GM18870 (cell line): Measurements from ENCODE around the gene AK8.
"Not testable (repeated sequence)": the region's sequence is repeated elsewhere in the genome, so short reads cannot be mapped to it uniquely, and the experiment has no call there.

Source experiments
- ATAC-seq: cut with Tn5 transposase; IDR thresholded peaks from one replicate; pipeline ENCODE4 v1.9.1; 2021; ENCODE audit warnings: moderate library complexity; ENCODE audit not compliant: unreplicated experiment

The AK8 gene

DNA sequence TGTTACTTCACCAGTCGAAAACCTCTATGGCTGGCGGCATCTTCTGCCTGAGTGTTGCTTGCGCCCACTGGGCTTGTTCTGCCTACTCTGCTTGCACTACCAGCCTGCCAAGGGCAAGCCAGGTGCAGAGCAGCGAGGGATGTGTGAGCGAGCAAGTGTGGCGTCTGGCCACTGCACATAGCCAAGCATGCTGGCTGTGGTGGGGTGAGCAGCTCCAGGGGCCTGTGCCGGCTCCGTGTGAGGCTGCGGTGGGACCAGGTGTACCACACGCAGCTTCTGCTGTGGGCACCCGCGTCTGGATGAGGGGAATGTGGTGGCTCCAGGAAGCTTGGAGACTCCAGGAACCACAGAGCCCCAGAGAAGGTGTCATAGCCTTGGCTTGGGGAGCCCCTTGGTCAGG, 156.4 kb downstream of the AK8 start:
- no peak for ATAC-seq

DNA sequence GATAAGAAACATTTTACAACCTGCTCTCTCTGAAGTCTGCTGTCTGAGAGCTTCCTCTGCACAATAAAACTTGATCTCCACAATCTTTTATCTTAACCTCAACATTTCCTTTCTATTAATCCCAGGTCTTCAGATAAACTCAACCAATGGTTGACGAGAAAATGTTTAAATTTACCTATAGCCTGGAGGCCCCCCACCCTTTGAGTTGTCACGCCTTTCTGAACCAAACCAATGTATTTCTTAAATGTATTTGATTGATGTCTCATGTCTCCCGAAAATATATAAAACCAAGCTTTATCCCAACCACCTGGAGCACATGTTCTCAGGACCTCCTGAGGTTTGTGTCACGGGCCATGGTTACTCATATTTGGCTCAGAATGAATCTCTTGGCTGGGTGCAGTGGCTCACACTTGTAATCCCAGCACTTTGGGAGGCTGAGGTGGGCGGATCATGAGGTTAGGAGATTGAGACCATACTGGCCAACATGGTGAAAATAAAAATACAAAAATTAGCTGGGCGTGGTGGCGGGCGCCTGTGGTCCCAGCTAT, 159.6 kb downstream of the AK8 start:
- not testable (repeated sequence) for ATAC-seq

- no peak for ATAC-seq
Observed at GRCh38 chr9:132717326-132717945, 160.6 kb downstream of the AK8 start.

- ATAC-seq, result no peak
Observed at GRCh38 chr9:132716007-132716406, 162.1 kb downstream of the AK8 start.

- no peak for ATAC-seq
Observed at GRCh38 chr9:132712753-132713152, 165.3 kb downstream of the AK8 start.

GRCh38 chr9:132711846-132712245, 166.2 kb downstream of the AK8 start:
- ATAC-seq, result no peak

DNA sequence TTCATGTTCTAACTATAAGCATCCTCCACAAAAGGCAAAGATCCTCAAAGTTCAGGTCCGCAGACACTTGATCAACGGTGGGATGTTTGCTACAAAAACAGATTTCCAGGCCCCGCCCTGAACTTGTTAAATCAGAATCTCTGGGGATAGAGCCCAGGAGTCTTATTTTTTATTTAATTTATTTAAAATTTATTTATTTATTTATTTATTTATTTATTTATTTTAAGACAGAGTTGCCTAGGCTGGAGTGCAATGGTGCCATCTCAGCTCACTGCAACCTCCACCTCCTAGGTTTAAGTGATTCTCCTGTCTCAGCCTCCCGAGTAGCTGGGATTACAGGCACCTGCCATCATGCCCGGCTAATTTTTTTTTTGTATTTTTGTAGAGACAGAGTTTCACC, 166.9 kb downstream of the AK8 start:
- ATAC-seq, result not testable (repeated sequence)

GRCh38 chr9:132710333-132710732, 167.8 kb downstream of the AK8 start:
- ATAC-seq, result no peak

GRCh38 chr9:132708769-132709430, 169.2 kb downstream of the AK8 start:
- ATAC-seq, result no peak

DNA sequence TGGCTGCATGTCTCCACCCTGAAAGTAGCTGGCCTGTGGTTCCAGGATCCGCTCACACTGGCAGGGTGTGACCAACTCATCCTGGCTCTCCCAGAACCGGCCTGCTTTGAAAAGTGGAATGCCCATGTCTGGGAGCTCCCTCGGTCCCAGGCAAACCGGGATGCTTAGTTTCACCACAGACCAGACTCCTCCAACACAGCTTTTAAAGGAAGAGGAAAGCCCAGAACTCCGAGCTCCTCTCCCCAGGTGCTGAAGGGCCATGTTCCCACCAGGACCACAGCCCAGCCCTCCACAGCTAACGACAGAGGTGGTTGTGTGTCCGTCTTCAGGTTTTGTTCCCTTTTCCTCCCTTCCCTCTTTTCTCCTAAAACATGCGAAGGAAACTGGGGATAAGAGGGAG, 169.8 kb downstream of the AK8 start:
- no peak for ATAC-seq

GRCh38 chr9:132703336-132703735, 174.7 kb downstream of the AK8 start:
- ATAC-seq, result no peak

GRCh38 chr9:132702254-132702653, 175.8 kb downstream of the AK8 start:
- no peak for ATAC-seq

DNA sequence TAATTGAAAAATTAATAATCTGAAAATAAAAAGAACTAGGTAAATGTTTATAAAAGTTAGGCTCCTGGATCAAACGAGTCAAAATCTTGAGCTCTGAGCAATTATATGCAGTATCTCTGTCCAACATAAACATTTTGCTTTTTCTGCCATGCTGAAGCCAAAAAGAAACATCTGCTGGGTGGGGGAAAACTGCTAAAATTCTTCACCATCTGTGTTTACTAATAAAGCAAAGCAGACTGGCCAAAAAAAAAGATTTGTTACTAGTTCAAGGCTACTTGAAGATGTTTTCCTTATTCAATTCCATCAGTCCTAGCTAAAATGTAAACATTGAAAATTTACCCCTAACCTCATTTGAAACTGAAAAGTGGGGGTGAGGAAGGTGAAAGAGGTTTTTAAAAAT, 178.1 kb downstream of the AK8 start:
- ATAC-seq, result no peak

DNA sequence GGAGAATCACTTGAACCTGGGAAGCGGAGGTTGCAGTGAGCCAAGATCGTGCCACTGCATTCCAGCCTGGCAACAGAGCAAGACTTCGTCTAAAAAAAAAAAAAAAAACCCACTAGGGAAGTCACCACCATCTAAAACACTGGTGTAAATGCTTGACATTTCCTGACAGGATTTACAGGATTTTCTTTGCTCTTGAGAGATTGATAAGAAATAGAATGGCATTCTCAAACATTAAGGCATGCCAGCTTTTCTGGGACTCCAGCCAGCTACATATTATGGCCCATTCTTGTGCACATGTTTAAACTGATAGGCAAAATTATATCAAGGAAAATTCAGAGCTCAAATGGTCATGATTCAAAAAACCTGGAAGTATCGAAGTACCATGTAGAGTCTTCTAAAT, 179.1 kb downstream of the AK8 start:
- ATAC-seq, result no peak

DNA sequence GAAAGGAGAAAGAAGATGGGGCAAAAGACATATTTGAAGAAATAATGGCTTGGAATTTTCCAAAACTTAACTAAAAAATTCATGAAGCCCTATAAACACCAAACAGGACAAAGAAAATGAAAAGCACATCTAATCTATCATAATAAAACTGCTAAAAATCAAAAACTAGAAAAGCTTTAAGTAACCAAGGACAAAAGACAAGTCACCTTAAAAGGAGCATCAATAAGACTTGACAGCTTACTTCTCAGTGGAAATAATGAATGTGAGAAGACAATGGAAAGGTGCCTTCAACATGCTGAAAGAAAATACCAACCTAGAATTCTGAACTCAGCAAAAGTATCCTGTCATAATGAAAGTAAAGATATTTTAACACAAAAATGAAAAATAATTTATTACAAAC, 180.9 kb downstream of the AK8 start:
- no peak for ATAC-seq

GRCh38 chr9:132694144-132694543, 183.9 kb downstream of the AK8 start:
- ATAC-seq, result no peak

- no peak for ATAC-seq
Observed at GRCh38 chr9:132690696-132691095, 187.4 kb downstream of the AK8 start.

DNA sequence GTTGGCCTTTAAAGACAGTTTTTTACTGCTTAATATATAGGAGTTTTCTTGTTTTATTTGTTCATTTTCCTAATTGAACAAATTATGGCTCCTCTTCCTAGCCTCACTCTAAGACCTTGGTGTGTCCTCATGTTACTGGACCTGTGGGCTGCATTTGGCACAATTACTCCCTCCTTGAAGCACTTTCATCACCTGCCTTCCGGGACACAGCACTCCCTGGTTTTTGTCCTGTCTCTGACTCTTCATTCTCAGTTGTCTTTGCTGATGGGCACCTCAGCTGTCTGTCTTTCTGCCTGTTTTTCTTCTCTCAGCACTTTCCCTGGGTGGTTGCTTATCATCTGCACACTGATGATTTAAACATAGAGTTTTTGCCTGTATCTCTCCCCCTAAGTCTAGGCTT, 194.2 kb downstream of the AK8 start:
- no peak for ATAC-seq

- no peak for ATAC-seq
Observed at GRCh38 chr9:132681561-132681960, 196.5 kb downstream of the AK8 start.

- no peak for ATAC-seq
Observed at GRCh38 chr9:132679946-132680625, 198.0 kb downstream of the AK8 start.

GRCh38 chr9:132677976-132678375, 200.1 kb downstream of the AK8 start:
- no peak for ATAC-seq
